ENCODE measurements around the gene CHCT1.
"Not testable (repeated sequence)": the region's sequence is repeated elsewhere in the genome, so short reads cannot be mapped to it uniquely, and the experiment has no call there.

Gene CHCT1

DNA sequence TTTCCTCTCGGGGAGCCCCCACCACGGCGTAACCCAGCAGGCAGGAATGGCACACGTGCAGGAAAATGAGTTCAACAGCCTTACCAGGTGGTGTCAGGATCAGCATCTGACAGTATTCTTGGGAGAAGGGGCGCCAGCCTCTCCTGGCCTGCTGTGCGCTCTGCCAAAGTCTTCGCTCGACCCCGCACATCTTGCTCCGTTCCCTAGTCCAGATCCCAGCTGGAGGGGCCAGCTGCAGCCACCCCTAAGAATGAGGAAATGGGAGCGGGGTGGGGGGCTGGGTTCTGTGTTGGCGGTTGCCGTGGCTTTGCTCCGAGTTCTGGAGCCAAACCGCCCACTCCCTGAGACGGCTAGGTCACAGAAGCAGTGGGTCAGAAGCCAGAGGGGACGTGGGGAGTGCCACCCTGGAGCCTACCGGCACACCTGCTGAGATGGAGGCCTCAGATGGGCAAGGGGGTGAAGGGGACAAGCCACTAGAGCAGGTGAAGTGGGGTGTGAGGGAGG lies at the start of gene CHCT1:
Gene CHCT1, plus strand, starts transcription at position 328 of the 504 bp plus-strand sequence. Its CDS starts 104 bp downstream, at position 432.
- no peak for DNase-seq

DNA sequence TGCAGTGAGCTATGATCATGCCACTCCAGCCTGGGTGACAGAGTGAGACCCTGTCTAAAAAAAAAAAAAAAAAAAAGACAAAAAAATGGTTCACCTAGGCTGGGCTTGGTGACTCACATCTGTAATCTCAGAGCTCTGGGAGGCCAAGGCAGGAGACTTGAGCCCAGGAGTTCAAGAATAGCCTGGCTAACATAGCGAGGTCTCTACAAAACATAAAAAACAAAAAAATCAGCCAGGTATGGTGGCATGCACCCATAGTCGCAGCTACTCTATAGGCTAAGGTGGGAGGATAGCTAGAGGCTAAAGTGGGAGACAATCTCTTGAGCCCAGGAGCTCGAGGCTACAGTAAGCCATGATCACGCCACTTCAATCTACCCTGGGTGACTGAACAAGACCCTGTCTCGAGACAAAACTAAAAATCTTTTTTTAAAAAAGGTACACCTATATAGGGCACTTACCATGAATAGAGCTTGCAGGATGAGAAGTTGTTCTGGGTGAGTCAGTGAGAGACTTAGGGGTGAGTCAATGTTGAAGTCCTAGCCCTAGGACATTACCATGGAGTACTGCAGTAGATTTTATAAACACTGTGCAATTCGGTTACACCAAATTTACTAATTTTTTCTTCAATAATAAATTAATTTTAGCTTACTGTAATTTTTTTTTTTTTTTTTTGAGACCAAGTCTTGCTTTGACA lies 49.4 kb upstream of the CHCT1 start:
- no peak for DNase-seq

DNA sequence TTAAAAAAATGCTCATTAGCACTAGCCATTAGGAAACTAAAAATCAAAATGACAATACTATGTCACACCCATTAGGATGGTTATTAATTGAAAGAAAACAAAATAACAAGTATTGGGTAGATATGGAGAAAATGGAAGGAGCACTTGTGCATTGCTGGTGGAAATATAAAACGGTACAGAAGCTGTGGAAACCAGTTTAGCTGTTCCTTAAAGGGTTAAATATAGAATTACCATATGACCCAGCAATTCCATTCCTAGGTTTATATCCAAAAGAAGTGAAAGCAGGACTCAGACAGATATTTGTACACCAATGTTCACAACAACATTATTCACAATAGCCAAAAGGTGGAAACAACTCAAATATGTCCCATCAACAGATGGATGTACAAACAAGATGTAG lies 44.1 kb upstream of the CHCT1 start:
- DNase-seq = not testable (repeated sequence)

DNA sequence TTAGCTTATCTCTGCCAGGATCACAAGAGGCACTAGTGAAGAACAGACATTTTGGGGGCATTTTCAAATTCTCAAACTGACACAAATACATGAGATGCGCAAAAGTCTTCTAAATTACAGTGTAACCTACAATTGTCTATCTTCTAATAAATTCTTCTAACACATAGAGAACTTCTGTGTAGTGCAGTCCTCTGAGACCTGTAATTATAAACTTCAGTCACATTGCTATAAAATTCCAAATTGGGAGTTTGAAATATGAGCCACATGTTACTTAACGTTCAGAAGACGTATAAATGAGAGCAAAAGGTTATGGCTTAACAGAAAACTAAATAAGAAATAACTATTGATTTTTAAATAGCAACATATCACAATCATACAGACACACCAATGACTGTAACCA lies 42.8 kb upstream of the CHCT1 start:
- not testable (repeated sequence) for DNase-seq

DNA sequence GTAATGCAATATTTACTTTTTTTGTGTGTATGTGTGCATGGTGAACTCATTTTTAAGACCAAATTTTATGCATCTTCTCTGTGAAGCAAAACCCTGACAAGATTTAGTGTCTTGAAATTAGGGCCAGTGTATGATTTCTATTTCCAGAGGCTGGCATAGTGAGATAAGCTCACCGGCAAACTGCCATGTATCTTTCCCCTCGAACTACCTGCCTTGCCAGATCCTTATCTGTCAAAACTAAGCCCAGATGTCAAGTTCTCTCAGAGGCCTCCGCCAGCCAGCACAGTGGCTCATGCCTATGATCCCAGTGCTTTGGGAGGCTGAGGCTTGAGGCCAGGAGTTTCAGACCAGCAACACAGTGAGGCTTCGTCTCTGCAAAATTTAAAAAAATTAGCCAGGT lies 40.3 kb upstream of the CHCT1 start:
- no peak for DNase-seq

DNA sequence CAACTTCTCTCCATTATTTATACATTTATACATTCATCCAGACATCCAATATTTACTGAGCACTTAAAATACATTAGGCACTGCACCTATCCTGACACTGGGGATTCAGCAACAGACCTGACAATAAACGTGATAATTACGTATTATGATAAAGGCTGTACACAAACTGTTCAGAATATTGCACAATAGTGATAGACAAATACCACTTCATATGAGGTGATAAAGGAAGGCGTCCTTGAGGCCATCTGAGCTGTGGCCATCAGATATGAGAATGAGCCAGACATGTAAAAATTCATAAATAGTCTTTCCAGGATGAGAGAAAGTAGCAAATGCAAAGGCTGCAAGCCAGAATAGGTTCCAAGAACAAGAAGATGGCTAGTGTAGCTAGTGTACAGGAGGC lies 38.9 kb upstream of the CHCT1 start:
- DNase-seq = no peak

DNA sequence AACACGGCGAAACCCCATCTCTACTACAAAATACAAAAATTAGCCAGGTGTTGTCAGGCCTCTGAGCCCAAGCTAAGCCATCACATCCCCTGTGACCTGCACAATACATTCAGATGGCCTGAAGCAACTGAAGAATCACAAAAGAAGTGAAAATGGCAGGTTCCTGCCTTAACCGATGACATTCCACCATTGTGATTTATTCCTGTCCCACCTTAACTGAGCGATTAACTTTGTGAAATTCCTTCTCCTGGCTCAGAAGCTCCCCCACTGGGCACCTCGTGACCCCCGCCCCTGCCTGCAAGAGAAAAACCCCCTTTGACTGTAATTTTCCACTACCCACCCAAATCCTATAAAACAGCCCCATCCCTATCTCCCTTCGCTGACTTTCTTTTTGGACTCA lies 37.4 kb upstream of the CHCT1 start:
- not testable (repeated sequence) for DNase-seq

DNA sequence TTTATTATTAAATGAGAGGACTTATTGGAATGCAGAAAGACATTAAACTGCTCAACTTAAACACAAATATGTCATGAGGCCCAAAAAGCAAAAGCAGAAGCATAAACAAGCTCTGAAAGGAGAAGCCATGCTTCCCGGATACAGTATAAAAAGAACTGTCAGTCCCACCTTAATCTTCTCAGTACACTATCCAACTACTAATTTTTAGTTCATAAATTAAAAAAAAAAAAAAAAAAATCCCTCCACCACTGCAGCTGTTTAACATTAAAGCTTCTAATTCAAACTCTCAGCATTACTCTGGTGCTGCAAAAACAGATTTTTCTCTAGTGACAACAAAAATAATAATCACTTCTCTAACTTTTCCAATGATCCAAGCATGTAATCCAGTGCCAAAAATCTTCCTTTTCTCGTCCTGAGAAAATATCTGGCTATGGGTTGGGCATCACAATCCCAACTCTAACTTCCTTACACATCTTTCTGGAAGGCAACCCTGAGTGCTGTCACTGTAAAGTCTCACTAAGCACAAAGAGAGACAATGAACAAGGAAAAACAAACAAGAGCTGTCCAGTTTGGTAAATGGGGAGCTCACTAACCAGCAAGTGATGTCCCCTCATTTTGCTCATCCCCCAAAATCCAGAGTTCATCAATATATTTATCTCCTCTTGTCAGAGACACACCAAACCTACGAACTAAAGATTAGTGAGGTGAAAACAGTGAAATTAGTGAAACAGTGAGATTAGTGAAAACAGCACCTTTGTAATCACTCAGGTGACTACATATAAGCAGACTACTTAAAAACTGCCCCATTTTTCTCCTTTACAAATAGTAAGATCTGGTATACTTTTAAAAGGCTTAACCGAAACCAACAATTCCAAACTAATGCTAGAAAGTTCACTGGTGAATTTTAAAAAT lies 35.9 kb upstream of the CHCT1 start:
- DNase-seq = no peak

DNA sequence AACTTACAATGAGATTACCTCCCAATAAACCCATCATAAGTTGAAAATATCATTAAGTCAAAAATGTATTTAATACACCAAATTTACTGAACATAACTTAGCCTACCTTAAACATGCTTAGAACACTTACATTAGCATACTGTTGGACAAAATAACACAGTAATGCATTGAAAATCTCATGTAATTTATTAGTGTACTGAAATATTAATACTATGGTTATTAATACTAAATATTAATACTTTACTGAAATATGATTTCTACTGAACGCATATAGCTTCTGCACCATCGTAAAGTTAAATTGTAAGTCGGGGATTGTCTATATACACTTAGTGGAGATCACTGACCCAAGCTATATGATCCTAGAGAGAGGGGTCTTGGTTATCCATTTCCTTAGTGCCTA lies 34.6 kb upstream of the CHCT1 start:
- DNase-seq = no peak

DNA sequence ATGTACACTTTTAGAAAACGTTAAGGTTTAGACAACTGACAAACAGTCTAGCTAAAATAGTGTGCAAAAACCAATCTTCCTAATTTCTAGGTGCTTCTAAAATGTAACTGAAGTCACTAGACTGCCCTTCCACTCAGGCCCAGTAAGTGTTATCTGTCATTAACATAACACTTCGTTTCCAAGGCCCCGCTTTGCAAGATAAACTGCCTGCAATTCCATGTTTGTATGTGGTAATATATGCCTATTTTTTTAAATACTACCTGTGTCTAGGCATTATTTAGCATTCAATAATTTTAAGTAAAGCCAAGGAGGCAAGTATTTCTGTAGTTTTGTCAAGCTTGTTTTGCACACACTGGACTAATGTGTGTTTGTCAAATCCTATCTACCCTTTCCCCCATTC lies 33.5 kb upstream of the CHCT1 start:
- DNase-seq = no peak

DNA sequence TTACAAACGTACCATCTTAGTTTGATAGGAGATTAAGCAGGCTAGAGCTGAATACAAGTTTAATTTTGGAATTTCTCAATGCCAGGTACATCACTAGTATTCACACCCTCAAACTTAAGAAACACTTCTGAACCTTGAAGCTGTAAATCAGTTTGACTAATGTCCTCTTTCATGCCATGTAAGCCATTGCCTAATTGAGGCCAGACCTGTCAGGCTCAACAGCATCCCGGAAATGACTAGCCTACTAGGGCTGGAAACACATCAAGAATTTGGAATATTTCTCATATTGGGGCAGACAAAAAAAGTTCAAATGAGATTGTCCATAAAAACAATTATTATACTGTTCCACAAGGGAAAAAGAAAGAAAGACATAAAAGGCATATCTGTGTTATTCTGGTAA lies 32.1 kb upstream of the CHCT1 start:
- no peak for DNase-seq

DNA sequence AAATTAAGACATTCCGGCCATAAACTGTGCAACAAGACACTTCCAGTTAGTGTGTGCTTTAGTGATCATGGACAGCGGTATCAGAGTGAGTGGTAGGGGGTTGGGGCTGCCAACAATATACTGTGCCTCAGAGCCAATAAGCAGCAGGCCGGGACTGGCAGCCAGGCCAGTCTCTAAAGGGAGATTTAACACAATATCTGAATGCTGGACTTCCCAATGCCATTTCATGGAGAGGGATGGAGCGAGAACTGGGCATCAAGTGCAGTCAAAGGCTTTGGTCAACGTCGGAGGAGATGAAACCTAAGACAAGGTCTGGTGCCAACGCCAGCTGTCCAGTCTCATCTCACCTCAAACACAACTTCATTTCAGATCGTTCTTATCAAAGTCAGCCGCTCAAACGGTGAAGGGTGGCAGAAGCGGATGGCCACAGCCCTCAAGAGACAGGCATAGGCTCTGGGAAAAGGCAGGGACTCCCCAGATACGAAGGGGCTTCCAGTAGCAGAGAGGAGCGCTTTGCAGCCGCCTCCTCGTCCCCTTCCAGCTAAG lies 31.3 kb upstream of the CHCT1 start:
- DNase-seq = peak; percentile 55

DNA sequence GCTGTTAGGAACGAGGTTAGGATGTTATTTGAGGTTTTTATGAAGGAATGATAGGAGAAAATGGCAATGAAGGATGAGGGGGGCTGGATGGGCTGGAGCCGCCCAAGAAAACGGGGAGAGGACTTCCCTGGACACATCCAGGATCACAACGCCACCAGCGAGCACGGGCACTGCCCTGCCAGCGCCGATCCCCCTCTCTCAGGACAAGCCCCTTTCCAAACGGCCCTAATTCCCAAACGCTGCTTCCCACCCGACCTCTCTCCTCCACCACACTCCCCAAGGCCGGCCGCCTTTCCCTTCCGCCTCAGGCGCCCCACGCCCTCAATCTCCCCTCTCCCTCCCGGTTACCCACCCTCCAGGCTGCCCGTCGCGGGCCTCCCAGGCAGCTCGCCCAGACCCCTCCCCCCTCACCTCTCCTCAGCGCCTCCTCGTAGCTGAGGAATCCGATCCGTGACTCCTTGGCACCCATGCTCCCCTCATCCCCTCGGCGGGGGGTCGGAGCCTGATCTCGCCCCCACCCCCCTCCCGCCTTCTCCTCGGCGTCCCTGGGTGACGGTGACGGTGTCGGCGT lies 30.7 kb upstream of the CHCT1 start:
- DNase-seq = peak; percentile 80

DNA sequence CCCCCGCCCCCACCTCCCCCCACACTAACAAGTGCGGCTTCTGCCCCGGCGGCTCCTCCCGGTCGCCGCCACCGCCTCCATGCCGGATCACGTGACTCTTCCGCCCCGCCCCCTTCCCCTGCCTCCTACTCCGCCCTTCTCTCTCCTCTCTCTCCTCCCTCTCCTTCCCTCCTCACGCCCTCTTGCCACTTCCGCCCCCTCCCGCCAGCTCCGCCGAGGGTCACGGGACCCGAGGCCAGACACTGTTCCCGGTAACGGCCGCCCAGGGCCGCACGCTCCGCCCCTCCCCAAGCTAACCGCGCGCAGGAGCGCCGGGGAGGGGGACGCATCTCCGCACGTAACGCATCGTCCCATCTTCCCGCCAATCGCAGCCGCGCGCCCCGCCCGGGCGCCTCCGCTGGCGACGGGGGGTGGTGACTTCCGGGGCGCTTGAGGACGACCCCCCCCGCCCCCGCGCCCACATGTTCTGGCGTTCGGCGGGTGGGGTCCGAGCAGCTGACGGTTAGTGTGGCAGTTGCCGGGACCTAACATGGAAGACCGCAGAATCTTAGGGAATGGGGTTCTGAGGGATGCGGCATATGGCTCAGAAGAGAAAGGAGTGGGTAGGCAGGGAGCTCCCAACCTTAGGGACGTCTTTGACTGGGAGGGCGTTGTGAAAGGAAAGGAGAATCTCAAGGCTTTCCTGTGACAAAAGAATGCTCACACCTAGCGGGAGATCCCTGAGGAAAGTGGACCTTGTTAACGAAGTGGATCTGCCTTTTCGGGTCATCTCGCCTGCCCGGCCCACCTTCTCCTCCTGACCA lies 30.0 kb upstream of the CHCT1 start, which contains the start of gene USP32:
Gene USP32, minus strand, starts transcription at position 92 of the 803 bp plus-strand sequence. CDS start 194 bp downstream, outside the sequence.
- peak; percentile 97 for DNase-seq

DNA sequence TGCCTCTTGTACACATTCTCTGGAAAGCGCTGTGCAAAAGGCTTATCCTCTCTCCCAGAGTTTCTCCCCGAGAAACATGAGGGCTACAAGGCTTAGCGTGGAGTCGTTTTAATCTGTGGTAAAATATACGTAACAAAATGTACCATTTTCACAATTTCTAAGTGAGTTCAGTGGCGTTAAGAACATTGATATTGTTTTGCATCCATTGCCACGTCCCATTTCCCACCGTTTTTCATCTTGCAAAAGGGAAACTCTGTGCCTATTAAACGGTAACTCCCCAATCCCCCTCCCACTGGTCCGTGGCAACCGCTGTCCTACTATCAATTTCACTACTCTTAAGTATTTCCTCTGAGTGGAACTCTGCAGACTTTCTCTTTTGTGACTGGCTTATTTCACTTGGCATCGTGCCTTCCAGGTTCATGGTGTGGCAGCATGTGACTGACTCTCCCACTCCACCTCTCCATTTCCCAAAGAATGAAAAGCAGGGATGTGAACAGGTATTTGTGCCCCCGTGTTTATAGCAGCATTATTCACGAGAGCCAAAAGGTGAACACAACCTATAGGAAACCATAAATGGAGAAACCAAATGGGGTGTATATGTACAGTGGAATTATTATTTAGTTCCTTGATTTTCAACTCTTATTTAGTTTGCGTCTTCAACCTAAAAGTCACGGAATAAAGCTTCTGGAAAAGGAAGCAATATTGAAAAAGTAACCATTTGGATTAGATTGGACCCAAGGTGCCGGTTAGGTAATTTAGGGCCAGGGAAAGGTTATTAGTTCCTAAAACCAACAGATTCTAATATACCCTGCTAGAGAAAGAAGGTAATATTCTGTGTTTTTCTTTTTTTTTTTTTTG lies 29.2 kb upstream of the CHCT1 start:
- peak; percentile 46 for DNase-seq

DNA sequence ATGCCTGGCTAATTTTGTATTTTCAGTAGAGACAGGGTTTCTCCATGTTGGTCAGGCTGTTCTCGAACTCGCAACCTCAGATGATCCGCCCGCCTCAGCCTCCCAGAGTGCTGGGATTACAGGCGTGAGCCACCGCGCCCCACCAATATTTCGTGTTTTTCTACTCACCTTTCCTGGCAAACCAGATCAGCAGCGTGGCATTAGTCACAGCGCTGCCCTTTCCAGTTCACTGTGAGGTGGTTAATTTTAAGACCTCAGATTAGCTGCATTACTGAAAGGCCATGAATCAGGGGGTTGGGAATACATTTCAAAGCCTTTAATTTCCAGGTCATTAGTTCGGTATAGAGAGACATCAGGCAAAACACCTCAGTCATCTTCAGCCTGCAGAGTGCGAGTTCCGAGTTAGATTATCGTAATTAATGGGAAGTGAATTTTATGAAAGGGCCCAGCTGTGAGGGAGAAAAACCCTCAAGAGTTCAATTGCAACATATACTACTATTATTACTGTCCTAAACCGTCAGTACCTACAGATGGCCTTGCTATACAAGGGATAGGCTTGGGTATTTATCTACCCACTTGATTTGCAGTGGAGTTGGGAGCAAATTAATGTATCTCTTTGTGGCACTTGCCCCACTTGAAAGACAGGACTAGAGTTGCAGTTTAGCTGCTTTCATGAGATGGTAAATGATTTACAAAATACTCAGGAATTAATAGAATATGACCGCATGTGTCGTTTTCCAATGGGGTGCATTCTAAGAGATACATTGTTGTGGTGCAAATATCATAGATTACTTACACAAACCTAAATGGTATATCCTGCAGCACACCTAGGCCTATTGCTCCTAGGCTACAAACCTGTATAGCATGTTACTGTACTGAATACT lies 28.2 kb upstream of the CHCT1 start:
- DNase-seq = no peak

DNA sequence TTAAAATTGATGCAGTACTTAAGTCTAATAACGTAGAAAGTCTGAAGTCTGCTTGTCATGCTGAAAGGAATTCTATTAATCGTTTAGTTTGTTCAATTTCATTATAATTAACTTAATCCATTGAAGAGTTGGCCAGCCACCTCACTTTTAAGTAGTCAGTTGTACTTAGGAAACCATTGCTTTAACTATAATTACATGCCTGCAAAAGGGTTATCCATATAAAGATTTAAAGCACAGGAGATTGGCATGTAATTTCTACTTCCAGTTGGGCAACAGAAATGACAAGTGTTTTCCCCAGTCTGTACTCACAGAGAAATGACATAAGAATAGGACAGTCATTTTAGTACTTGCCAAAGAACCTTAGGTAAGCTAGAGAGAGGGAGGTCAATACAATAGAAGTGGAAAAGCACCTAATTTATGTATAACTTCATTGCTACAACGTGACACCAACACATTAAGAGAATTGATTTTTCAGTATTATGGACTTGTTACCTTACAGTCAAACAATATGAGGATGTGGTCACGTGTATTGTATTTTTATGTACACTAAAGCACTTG lies 26.7 kb upstream of the CHCT1 start:
- DNase-seq = no peak

DNA sequence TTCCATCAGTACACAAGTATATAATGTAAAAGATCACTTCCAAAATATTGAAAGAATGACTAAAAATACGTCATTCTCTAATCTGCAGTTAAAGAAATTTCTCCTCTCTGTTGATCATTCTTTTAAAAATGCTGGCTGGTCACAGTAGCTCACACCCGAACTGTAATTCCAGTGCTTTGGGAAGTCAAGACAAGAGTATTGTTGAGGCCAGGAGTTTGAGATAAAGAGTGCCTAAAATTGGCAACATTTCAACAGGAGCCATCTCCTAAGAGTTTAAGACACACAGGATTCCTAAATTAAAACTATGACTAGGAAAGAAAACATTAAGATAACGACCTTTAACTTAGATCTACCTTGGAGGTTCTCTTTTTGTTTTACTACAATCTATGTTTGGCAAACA lies 25.9 kb upstream of the CHCT1 start:
- no peak for DNase-seq

DNA sequence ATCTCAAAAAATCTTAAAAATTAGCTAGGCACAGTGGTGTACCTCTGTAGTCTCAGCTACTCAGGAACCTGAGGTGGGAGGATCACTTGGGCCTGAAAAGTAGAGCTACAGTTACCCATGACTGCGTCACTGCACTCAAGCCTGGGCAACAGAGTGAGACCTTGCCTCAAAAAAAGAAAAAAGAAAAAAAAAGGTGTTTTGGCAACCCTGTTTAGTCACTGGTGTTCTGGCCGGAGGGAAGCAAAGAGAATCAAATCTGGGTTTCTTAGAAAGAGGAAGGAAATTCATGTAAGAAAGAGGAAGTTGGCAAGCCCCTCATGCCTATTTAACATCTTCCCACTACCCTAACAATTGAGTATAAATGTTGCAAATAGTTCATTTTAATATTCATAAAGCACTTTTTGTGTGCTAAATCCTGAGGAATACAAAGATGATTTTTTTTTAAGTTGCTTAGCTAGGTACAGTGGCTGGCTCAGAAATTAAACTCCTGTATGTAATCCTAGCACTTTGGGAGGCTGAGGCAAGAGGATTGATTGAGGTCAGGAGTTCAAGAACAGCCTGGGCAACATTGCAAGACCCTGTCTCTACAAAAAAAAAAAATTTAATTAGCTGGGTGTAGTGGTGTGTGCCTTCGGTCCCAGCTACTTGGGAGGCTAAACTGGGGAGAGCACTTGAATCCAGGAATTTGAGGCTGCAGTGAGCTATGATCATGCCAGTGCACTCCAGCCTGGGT lies 23.9 kb upstream of the CHCT1 start:
- no peak for DNase-seq

All from NCI-H526 treated with DMSO at 0.1 percent for 48 hours (cell line).